K562 (cell line): ENCODE measurements around the gene FSTL4. TPM values are rescaled to one million over a fixed set of nuclear protein-coding genes. Genes with fewer than 3 reads are reported as not detected.

Source experiments
- ATAC-seq: fragments of 200-7000 bp; cut with Tn5 transposase; 3 replicates; pipeline ENCODE4 v1.9.1; 2020; ENCODE audit warnings: moderate library complexity
- BruUV-seq: library from RNA; stranded (reverse); fragments of 400-500 nt; replicated peaks from 2 replicates; lab custom pipeline; 2021; lab: Mats Ljungman, UMichigan
- CTCF ChIA-PET: fragments of 300-600 bp; formaldehyde crosslinking; extraction: SDS; loops from one replicate; lab custom pipeline; 2021; ENCODE audit warnings: low intra/inter-chr PET ratio; lab: Yijun Ruan, JAX
- POLR2A ChIA-PET: fragments of 300-600, 350-650 bp; sonication (Branson Sonifier 250); formaldehyde crosslinking; extraction: SDS; loops from one replicate; lab custom pipeline; 2021; ENCODE audit warnings: antibody characterized with exemption, inconsistent platforms; lab: Yijun Ruan, JAX
- DNase-seq, 4 experiments: peaks; one replicate each; pipeline versions ENCODE4 v3.0.0 to v3.0.0-alpha.2; 2011 to 2018; ENCODE audit warnings: low spot score in 3 of 4, mixed read lengths in 3 of 4; ENCODE audit errors: extremely low read depth in 1 of 4
- FAIRE-seq: peaks from 2 replicates; lab custom pipeline; 2011; peaks lifted over from hg19 to GRCh38; lab: Jason Lieb, UNC
- H2AFZ ChIP-seq: 2 replicates; pipeline ENCODE4 v1.6.0; 2011; ENCODE audit warnings: low read depth, low read length, control low read depth, inconsistent platforms
- H3K27ac ChIP-seq: fragments of 200-600 bp; 3 replicates; pipeline ENCODE4 v1.8.0; 2011; ENCODE audit warnings: low read depth, mild to moderate bottlenecking, control low read depth, inconsistent platforms, low read length, moderate library complexity, mixed read lengths; ENCODE audit errors: extremely low read depth
- H3K27me3 ChIP-seq, 2 experiments: fragments of 300-600 bp in 1 of 2; 2 replicates in 1 of 2; 3 replicates in 1 of 2; pipeline versions ENCODE4 v1.6.0 to v1.8.0; 2011; ENCODE audit warnings: inconsistent platforms in 2 of 2, low read length in 2 of 2, mild to moderate bottlenecking in 1 of 2, mixed read lengths in 1 of 2, moderate library complexity in 1 of 2; ENCODE audit not compliant: control insufficient read depth in 2 of 2, insufficient read depth in 2 of 2
- H3K36me3 ChIP-seq: fragments of 300-600 bp; 3 replicates; pipeline ENCODE4 v1.8.0; 2011; ENCODE audit warnings: mild to moderate bottlenecking, low read length, inconsistent platforms; ENCODE audit not compliant: control insufficient read depth, insufficient read depth
- H3K4me1 ChIP-seq, 2 experiments: fragments of 200-600 bp in 1 of 2; replicated peaks in 1 of 2; 2 replicates in 1 of 2; 3 replicates in 1 of 2; pipeline versions ENCODE4 v1.5.1 to v1.8.0; 2011; ENCODE audit warnings: inconsistent platforms in 2 of 2, low read length in 2 of 2, mild to moderate bottlenecking in 1 of 2, mixed read lengths in 1 of 2, moderate library complexity in 1 of 2; ENCODE audit not compliant: control insufficient read depth in 2 of 2, insufficient read depth in 2 of 2
- H3K4me2 ChIP-seq: 2 replicates; pipeline ENCODE4 v1.6.1; 2011; ENCODE audit warnings: low read length, control low read depth, inconsistent platforms, mixed read lengths; ENCODE audit not compliant: insufficient read depth
- H3K4me3 ChIP-seq: fragments of 200-600 bp; sonication (generic), shearing (Covaris generic); 2 replicates; pipeline ENCODE4 v1.5.1; 2016; ENCODE audit warnings: control low read depth, inconsistent platforms
- H3K79me2 ChIP-seq: fragments of 200-600 bp; 3 replicates; pipeline ENCODE4 v1.8.0; 2011; ENCODE audit warnings: low read length, inconsistent platforms; ENCODE audit not compliant: control insufficient read depth, insufficient read depth
- H3K9ac ChIP-seq, 2 experiments: 2 replicates each; pipeline versions ENCODE4 v1.6.0 to v1.6.1; 2011; ENCODE audit warnings: low read depth in 2 of 2, low read length in 2 of 2, control low read depth in 1 of 2, inconsistent platforms in 1 of 2, mild to moderate bottlenecking in 1 of 2, mixed read lengths in 1 of 2; ENCODE audit not compliant: insufficient read depth in 1 of 2
- H3K9me1 ChIP-seq: one replicate; pipeline ENCODE4 v1.6.0; 2011; ENCODE audit warnings: inconsistent platforms, mild to moderate bottlenecking, low read length, moderate library complexity; ENCODE audit not compliant: control insufficient read depth, insufficient read depth
- H3K9me3 ChIP-seq: replicated peaks from 2 replicates; pipeline ENCODE4 v1.5.1; 2011; ENCODE audit warnings: low read depth, low read length, inconsistent platforms; ENCODE audit not compliant: control insufficient read depth, insufficient read depth
- H4K20me1 ChIP-seq: replicated peaks from 2 replicates; pipeline ENCODE4 v1.6.1; 2011; ENCODE audit warnings: low read length, inconsistent platforms, mixed read lengths; ENCODE audit not compliant: control insufficient read depth, insufficient read depth
- MCM2 ChIP-seq: fragments of 450-650 bp; IDR thresholded peaks from 2 replicates; pipeline ENCODE4 v1.6.1; 2017; ENCODE audit warnings: low read depth, mild to moderate bottlenecking
- MEIS2 ChIP-seq: fragments of 450-650 bp; IDR thresholded peaks from 2 replicates; pipeline ENCODE4 v1.6.1; 2014; ENCODE audit warnings: mild to moderate bottlenecking; ENCODE audit not compliant: partially characterized antibody
- RBM25 ChIP-seq: fragments of 200-400 bp; formaldehyde crosslinking; IDR thresholded peaks from 2 replicates; pipeline ENCODE4 v1.6.1; 2018; ENCODE audit warnings: low read length, low read depth, moderate library complexity; ENCODE audit not compliant: severe bottlenecking
- SPI1 ChIP-seq: IDR thresholded peaks from 2 replicates; pipeline ENCODE4 v1.6.1; 2011; ENCODE audit warnings: low read depth, low read length, control low read depth, borderline replicate concordance
- SRF ChIP-seq, 2 experiments: fragments of 250-450, 450-650 bp in 1 of 2; sonication (Bioruptor Pico) in 1 of 2; sonication (generic) in 1 of 2; formaldehyde crosslinking; IDR thresholded peaks; 2 replicates each; pipeline versions ENCODE4 v1.5.0 to v1.5.1; 2020 to 2022; ENCODE audit warnings: mild to moderate bottlenecking in 1 of 2, missing genetic modification reagents in 1 of 2
- ZBTB7A ChIP-seq: IDR thresholded peaks from 2 replicates; pipeline ENCODE4 v1.6.1; 2011; ENCODE audit warnings: low read depth, mild to moderate bottlenecking, low read length, moderate library complexity, borderline replicate concordance; ENCODE audit not compliant: control insufficient read depth
- ZC3H11A ChIP-seq: IDR thresholded peaks from 2 replicates; pipeline ENCODE4 v1.6.1; 2012; ENCODE audit warnings: low read depth, low read length, improper control_type of control experiment
- ZNF766 ChIP-seq: fragments of 200-800 bp; sonication (Bioruptor generic); conservative IDR thresholded peaks from 2 replicates; pipeline ENCODE4 v1.6.1; 2016; ENCODE audit warnings: missing genetic modification characterization, missing compliant biosample characterization
- WGBS: fragments of 100-300 bp; shearing (Covaris generic); methylation state at CpG from one replicate; pipeline ENCODE4 v1.1.6; 2016; ENCODE audit warnings: low coverage, mixed read lengths; ENCODE audit not compliant: insufficient coverage; ENCODE audit errors: missing lambda C conversion rate; 5-methylcytosine and 5-hydroxymethylcytosine counted together
- in situ Hi-C: fragments of 300-500 bp; cut with MboI; formaldehyde crosslinking; loops from 4 replicates; pipeline ENCODE4 v1.15.0; 2018; ENCODE audit warnings: inconsistent platforms, mixed read lengths
- intact Hi-C: fragments of 100-400 bp; cut with micrococcal nuclease; formaldehyde crosslinking; loops from 2 replicates; pipeline ENCODE4 v1.14.2; 2022
- polyA plus RNA-seq, 8 experiments: library from polyadenylated mRNA; depleted of rRNA in 4 of 8; stranded (reverse) in 5 of 8; unstranded in 3 of 8; fragments of >200 nt; fragmentation: Nextera tagmentation in 2 of 8; fragmentation: Illumina TruSeq in 1 of 8; extraction: Ambion mirVana in 2 of 8; extraction: Trizol in 1 of 8; gene quantifications; 2 replicates each; pipeline versions ENCODE4 v1.2.1 to v1.2.3, GENCODE V29; 2011 to 2014; ENCODE audit warnings: inconsistent platforms in 1 of 8, missing spikeins in 1 of 8
- total RNA-seq, 7 experiments: library from RNA; depleted of rRNA in 6 of 7; stranded (reverse); fragments of >200 nt in 6 of 7; fragmentation: Illumina TruSeq in 2 of 7; extraction: Trizol in 2 of 7; gene quantifications; 2 replicates each; pipeline versions ENCODE4 v1.2.1 to v1.2.3, GENCODE V29; 2011 to 2021; ENCODE audit warnings: low replicate concordance in 1 of 7
- TF ChIP-seq, protein P1 (sequence below), 2 experiments: IDR thresholded peaks in 1 of 2; conservative IDR thresholded peaks in 1 of 2; 2 replicates each; pipeline ENCODE4 v1.6.1; 2016; ENCODE audit warnings: low read depth in 2 of 2, mild to moderate bottlenecking in 1 of 2, missing compliant biosample characterization in 1 of 2, missing genetic modification characterization in 1 of 2, moderate library complexity in 1 of 2

The FSTL4 gene
- total and polyA plus RNA-seq, 9 of the 15 experiments (the other 6 are each of a cell fraction or from before 2014, with no cell fraction given) = 0.08 to 0.18 (median 0.10) TPM; not detected in 5

DNA sequence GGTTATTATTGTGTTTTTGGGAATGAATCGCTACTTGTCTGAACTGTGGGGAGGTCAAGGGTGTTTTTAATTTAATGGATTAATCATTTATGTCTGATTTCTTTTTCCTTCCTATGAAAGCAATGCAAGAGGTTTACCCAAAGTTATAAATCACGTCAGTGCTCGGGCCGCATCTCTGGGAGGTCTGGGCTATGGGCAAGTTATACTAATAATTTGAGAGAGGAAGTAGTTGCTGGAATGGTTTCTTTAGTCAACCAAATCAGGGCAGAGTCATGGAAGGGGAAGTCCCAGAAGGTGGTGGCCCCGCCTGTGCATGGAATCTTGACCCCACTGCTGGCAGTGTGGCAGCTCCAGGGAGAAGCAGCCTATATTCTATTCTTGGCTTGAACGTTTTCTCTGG is 380.3 kb downstream of the FSTL4 start:
- H3K27ac ChIP-seq = no peak overlapping the region
- H2AFZ ChIP-seq = no peak overlapping the region
- no peaks in the 10 kb centered on the region for H3K9me3 ChIP-seq
- peaks cover 0 to 7% of the 10 kb centered on the region in 2 experiments; a peak in 2 of 5 replicates for H3K4me1 ChIP-seq
- BruUV-seq = no TSS peak
- in situ Hi-C loops (no loop called here), intact Hi-C loops (no loop called here)
- H3K9me1 ChIP-seq = no peaks in the 10 kb centered on the region
- H3K27me3 ChIP-seq = peaks cover 0 to 11% of the 10 kb centered on the region in 2 experiments; a peak in 2 of 5 replicates
- no peak overlapping the region for H3K4me2 ChIP-seq
- FAIRE-seq (no peak), ATAC-seq (no peak)
- TF ChIP-seq MCM2 (no peak), RBM25 (peak; percentile 8), ZC3H11A (no peak), SRF (CRISPR knock-in tag; IDR thresholded peaks at IDR 0.05) (peak in 1 of 2 experiments; percentile 77; a peak in 1 of 4 replicates), ZBTB7A (no peak), ZNF766 (CRISPR knock-in tag) (peak; percentile 55; the same call in 1 of the 2 replicates), SPI1 (peak; percentile 72; the same call in 1 of the 2 replicates), MEIS2 (peak; percentile 52)
- TF ChIP-seq, protein P1, sequence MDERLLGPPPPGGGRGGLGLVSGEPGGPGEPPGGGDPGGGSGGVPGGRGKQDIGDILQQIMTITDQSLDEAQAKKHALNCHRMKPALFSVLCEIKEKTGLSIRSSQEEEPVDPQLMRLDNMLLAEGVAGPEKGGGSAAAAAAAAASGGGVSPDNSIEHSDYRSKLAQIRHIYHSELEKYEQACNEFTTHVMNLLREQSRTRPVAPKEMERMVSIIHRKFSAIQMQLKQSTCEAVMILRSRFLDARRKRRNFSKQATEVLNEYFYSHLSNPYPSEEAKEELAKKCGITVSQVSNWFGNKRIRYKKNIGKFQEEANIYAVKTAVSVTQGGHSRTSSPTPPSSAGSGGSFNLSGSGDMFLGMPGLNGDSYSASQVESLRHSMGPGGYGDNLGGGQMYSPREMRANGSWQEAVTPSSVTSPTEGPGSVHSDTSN (CRISPR knock-in tag; IDR thresholded peaks at IDR 0.05; ENCODE audit: low read depth) = no peak
- TF ChIP-seq, protein P1 (tag; conservative IDR thresholded peaks at IDR 0.05; ENCODE audit: low read depth) = peak; percentile 37; the same call in 1 of the 2 replicates
- TF ChIP-seq, all 486 proteins: peak for 6
- no peak for DNase-seq
- no peaks in the 10 kb centered on the region for H3K79me2 ChIP-seq
- POLR2A ChIA-PET = no interaction called here
- no peak overlapping the region for H3K9ac ChIP-seq
- H3K4me3 ChIP-seq = no peak overlapping the region
- no peaks in the 10 kb centered on the region for H3K36me3 ChIP-seq
- CTCF ChIA-PET = no interaction called here
- 22% methylated on average over 6 of the region's 6 CpGs for WGBS
- no peaks in the 10 kb centered on the region; the same call in 1 of the 2 replicates for H4K20me1 ChIP-seq
